Liver (tissue), 3 donors: ENCODE results near the gene LILRB2.

Source experiments
- CTCF ChIP-seq: fragments of 150-350 bp; IDR thresholded peaks from 2 replicates; pipeline ENCODE4 v1.5.1; 2017; ENCODE audit warnings: improper control_type of control experiment, low read depth, low read length; ENCODE audit not compliant: missing input control
- EGR1 ChIP-seq, 2 donors: IDR thresholded peaks; 2 replicates each; pipeline ENCODE4 v1.6.1; 2016 to 2018; ENCODE audit warnings: antibody characterized with exemption in 2 of 2, low read depth in 2 of 2
- FOXA1 ChIP-seq: IDR thresholded peaks from 2 replicates; pipeline ENCODE4 v1.6.1; 2016; ENCODE audit warnings: antibody characterized with exemption
- GABPA ChIP-seq, 2 donors: IDR thresholded peaks in 1 of 2; conservative IDR thresholded peaks in 1 of 2; 2 replicates each; pipeline ENCODE4 v1.6.1; 2016; ENCODE audit warnings: antibody characterized with exemption in 2 of 2, mild to moderate bottlenecking in 1 of 2, moderate library complexity in 1 of 2
- JUND ChIP-seq, 2 donors: IDR thresholded peaks; 2 replicates each; pipeline ENCODE4 v1.6.1; 2016; ENCODE audit warnings: antibody characterized with exemption in 2 of 2
- MAX ChIP-seq: IDR thresholded peaks from 2 replicates; pipeline ENCODE4 v1.6.1; 2016; ENCODE audit warnings: antibody characterized with exemption
- RAD21 ChIP-seq, 2 donors: IDR thresholded peaks; 2 replicates each; pipeline ENCODE4 v1.6.1; 2016; ENCODE audit warnings: antibody characterized with exemption in 2 of 2, mild to moderate bottlenecking in 2 of 2
- REST ChIP-seq: IDR thresholded peaks from 2 replicates; pipeline ENCODE4 v1.6.1; 2016; ENCODE audit warnings: antibody characterized with exemption, mild to moderate bottlenecking
- RXRA ChIP-seq, 2 donors: IDR thresholded peaks; 2 replicates each; pipeline ENCODE4 v1.6.1; 2017 to 2018; ENCODE audit warnings: antibody characterized with exemption in 2 of 2, mild to moderate bottlenecking in 1 of 2
- SP1 ChIP-seq: IDR thresholded peaks from 2 replicates; pipeline ENCODE4 v1.6.1; 2018; ENCODE audit warnings: antibody characterized with exemption, mild to moderate bottlenecking
- TAF1 ChIP-seq: conservative IDR thresholded peaks from 2 replicates; pipeline ENCODE4 v1.6.1; 2016; ENCODE audit warnings: antibody characterized with exemption, mild to moderate bottlenecking
- YY1 ChIP-seq: IDR thresholded peaks from 2 replicates; pipeline ENCODE4 v1.6.1; 2016; ENCODE audit warnings: antibody characterized with exemption, mild to moderate bottlenecking
- ZBTB33 ChIP-seq: IDR thresholded peaks from 2 replicates; pipeline ENCODE4 v1.6.1; 2016; ENCODE audit warnings: antibody characterized with exemption
- donor health status: healthy.
- donor health status: healthy.

GRCh38 chr19:54231077-54231931 lies 49.6 kb downstream of the LILRB2 start:
- TF ChIP-seq CTCF (peak; percentile 98), REST (no peak), YY1 (no peak), TAF1 (no peak), JUND (IDR thresholded peaks at IDR 0.05) (no peak), FOXA1 (no peak), RAD21 (IDR thresholded peaks at IDR 0.05) (peak; percentile 97 to 99), ZBTB33 (no peak), EGR1 (IDR thresholded peaks at IDR 0.05; ENCODE audit: low read depth in 2 of 2) (no peak), GABPA (IDR thresholded peaks at IDR 0.05 in 1 of 2, conservative IDR thresholded peaks at IDR 0.05 in 1 of 2) (no peak), RXRA (IDR thresholded peaks at IDR 0.05) (no peak), SP1 (no peak), MAX (no peak)
